NCI-H2196 treated with DMSO at 0.1 percent for 48 hours (cell line): ENCODE data around the gene ZPBP2.
"Not testable (repeated sequence)": the region's sequence is repeated elsewhere in the genome, so short reads cannot be mapped to it uniquely, and the experiment has no call there.

Experiments used
- DNase-seq: peaks from one replicate; lab custom pipeline; 2025; ENCODE audit not compliant: unreplicated experiment; lab: John Stamatoyannopoulos, UW

Gene ZPBP2, protein sequence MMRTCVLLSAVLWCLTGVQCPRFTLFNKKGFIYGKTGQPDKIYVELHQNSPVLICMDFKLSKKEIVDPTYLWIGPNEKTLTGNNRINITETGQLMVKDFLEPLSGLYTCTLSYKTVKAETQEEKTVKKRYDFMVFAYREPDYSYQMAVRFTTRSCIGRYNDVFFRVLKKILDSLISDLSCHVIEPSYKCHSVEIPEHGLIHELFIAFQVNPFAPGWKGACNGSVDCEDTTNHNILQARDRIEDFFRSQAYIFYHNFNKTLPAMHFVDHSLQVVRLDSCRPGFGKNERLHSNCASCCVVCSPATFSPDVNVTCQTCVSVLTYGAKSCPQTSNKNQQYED

DNA sequence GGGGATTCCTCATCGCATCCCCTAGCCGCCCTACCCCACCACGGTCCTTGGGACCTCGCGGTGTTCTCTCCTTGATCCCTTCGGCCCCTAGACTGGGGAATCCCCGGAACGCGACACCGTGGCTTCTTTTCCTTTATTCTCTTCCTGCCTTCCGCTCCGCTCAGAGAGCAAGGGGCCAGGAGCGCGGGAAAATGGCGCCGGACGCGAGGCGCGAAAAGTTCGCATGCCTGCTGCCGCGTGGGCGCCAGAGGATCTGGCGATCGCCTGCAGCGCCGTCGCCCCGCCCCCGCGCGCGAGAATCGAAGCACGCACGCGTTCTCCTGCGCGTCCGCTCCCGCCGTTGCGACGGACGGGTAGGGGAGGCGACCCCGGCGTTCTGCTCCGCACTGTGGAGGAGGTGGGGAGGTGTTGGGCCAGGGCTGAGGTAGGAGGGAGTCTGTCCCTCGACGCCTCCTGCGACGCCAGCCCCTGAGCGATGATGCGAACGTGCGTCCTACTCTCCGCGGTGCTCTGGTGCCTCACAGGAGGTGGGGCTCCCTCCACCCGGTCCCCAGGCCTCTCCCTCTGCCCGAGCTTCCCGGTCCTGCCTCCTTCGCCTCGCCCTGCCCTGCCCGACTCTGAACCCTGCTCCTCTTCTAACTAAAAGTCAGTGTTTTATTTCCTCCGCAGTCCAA, at the start of gene ZPBP2:
Gene ZPBP2, plus strand, starts transcription at position 323 of the 674 bp plus-strand sequence. Its CDS starts 153 bp downstream, at position 476.
- no peak for DNase-seq

- no peak for DNase-seq
Observed at GRCh38 chr17:39818358-39819000, 49.5 kb upstream of the ZPBP2 start.

DNA sequence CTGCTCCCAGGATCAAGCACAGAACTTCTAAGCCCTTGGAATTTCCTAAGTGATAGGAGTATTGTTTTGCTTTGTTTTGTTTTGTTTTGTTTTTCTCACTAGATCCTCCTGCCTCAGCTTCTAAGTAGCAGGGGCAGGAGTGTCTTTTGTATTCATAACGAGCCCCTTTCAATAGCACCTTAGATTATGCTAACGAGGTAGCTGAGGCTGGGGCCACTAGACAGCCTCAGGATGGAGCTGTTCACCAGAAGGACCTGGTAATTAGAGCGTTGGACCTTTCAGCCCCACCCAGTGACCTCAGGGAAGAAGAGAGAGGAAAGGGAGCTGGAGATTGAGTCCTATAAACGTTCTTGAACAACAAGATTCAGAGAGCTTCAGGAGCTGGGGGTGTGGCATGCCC, 47.5 kb upstream of the ZPBP2 start:
- DNase-seq, result no peak

DNA sequence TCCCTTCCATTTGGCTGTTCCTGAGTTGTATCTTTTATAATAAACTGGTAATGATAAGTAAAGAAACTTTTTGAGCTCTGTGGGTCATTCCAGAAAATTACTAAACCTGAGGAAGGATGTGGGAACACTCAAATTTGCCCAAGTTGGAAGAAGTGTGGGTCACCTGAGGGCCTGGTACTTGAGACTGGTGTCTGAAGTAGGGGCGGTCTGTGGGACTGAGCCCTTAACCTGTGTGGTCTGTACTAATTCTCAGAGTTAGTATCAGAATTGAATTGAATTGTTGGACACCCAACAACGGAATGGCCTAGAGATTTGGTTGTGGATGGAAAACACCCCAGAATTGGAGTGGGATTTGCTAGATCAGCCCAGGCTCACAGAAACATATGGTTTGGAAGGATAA, 47.0 kb upstream of the ZPBP2 start:
- no peak for DNase-seq

GRCh38 chr17:39822051-39822451, 46.0 kb upstream of the ZPBP2 start:
- DNase-seq, result no peak

DNA sequence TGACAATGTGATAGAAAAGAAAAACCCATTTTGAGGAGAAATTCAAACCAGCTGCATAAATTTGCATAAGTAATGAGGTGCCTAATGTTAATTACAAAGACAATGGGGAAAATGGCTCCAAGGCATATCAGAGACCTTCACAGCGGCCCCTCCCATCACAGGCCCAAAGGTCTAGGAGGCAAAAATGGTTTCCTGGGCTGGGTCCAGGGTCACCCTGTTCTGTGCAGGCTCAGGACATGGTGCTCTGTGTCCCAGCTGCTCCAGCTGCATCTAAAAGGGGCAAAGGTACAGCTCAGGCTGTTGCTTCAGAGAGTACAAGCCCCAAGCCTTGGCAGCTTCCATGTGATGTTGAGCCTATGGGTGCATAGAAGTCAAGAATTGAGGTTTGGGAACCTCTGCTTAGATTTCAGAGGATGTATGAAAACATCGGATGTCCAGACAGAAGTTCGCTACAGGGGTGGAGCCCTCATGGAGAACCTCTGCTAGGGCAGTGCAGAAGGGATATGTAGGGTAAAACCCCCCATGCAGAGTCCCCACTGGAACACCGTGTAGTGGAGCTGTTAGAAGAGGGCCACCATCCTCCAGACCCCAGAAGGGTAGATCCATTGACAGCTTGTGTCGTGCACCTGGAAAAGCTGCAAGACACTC, 44.5 kb upstream of the ZPBP2 start:
- no peak for DNase-seq

DNA sequence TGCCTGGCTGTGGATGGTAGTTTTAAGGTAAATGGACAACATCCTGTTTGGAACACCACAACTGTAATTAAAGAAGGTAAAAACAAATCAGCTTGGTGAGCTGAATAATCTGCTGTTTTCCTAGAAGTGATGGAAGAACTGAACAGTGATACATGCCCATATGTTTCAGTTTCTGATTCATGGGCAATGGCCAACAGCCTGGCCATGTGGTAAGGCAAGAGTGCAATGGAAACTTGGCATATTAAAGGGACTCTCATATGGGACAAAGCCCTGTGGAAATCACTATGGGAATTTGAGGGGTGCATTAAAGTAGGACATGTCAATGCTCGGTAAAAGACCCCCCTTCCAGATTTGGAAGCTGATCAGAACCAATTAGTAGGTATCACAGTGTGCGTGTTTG, 41.7 kb upstream of the ZPBP2 start:
- no peak for DNase-seq

- no peak for DNase-seq
Observed at GRCh38 chr17:39828443-39828842, 39.6 kb upstream of the ZPBP2 start.

- no peak for DNase-seq
Observed at GRCh38 chr17:39831588-39831987, 36.4 kb upstream of the ZPBP2 start.

DNA sequence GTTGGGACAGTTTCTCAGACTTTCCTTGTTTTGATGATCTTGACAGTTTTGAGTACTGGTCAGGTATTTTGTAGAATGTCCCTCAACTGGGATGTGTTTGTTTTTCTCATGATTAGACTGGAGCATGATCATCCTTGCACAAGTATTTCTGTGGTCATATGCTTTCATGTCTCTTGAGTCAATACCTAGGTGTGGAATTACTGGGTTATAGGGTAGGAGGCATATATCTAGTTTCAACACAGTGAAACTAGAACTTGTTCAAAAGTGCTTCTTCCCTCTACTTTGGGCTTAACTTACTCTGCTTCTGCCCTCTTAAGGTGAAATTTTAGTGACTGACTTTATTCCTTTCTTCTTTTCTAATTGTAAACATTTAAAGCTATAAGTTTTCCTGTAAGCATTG, 34.0 kb upstream of the ZPBP2 start:
- no peak for DNase-seq

DNA sequence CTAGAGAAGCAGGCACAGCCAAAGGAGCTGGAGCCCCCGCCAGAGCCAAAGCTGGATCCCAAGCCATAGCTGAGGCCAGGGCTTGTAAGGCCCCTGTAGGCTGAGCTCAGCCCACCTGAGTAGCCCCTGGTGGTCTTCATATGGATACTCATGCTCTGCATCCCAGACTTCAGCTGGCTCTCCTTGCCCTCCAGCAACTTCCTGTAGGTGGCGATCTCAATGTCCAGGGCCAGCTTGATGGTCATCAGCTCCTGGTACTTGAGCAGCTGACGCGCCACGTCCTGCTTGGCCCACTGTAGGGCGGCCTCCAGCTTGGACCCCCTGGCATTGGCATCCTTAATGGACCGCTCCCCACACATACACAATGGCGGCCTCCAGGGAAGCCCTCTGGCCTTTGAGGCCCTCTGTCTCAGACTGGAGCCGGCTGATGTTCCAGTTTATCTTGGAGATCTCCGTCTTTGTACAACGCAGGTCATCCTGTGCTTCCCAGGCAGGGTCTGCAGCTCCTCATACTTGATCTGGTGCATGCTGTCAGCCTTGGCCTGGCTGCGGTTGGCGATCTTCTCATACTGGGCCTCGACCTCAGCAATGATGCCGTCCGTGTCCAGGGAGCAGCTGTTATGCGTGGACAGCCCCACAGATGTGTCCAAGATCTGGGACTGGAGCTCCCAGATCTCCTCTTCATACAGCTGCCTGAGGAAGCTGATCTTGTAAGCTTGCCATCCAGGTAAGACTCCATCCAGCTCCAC, 32.8 kb upstream of the ZPBP2 start:
- DNase-seq, result no peak

- no peak for DNase-seq
Observed at GRCh38 chr17:39836117-39836516, 31.9 kb upstream of the ZPBP2 start.

DNA sequence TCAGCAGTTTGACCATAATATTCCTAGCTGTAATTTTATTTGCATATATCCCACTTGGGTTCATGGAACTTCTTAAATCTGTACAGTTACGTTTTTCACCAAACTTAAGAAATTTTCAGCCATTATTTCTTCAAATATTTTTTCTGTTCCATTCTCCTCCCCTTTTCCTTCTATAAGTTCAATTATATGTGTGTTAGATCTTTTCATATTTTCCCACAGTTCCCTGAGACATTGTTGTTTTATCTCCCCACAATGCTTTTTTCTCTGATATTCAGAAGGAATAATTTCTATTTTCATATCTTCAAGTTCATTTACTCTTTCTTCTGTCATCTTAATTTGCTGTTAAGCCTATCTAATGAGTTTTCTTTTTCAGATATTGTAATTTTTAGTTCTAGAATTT, 29.9 kb upstream of the ZPBP2 start:
- DNase-seq, result no peak

GRCh38 chr17:39838784-39839183, 29.2 kb upstream of the ZPBP2 start:
- no peak for DNase-seq

GRCh38 chr17:39841134-39841683, 26.8 kb upstream of the ZPBP2 start:
- no peak for DNase-seq

DNA sequence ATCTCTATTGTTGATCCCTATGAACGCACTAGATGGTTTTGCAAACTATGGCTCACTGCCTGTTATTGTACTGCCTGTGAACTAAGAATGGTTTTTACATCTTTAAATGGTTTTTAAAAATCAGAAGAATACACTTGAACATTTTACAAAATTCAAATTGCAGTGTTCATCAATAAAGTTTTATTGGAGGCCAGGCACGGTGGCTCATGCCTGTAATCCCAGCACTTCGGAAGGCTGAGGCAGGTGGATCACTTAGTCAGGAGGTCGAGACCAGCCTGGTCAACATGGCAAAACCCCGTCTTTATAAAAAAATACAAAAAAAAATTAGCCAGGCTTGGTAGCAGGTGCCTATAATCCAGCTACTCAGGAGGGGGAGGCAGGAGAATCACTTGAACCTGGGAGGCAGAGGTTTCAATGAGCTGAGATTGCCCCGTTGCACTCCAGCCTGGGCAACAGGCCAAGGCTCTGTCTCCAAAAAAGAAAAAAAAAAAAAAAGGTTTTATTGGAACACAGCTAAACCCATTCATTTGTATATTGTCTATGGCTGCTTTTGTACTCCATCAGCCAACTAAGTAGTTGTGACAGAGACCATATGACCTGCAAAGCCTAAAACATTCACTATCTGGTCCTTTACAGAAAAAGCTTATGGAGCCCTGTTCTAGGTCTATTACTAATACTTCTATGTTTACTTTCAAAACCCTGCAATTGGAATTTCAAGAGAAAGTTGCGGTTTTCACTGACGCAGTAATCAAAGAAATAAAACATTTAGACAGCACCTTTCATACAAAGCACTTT, 22.8 kb upstream of the ZPBP2 start:
- no peak for DNase-seq

- DNase-seq, result no peak
Observed at GRCh38 chr17:39846205-39846604, 21.8 kb upstream of the ZPBP2 start.

DNA sequence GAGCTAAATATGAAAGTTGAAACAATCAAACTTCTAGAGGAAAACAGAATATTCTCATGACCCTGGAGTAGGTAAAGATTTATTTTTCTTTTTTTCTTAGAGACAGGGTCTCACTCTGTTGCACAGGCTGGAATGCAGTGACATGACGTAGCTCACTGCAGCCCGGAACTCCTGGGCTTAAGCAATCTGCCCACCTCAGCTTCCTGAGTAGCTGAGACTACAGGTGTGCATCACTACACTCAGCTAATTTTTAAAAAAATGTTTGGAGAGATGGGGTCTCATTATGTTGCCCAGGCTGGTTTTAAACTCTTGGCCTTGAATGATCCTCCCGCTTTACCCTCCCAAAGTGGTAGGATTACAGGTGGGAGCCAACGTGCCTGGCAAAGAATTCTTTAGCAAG, 19.4 kb upstream of the ZPBP2 start:
- DNase-seq, result no peak

DNA sequence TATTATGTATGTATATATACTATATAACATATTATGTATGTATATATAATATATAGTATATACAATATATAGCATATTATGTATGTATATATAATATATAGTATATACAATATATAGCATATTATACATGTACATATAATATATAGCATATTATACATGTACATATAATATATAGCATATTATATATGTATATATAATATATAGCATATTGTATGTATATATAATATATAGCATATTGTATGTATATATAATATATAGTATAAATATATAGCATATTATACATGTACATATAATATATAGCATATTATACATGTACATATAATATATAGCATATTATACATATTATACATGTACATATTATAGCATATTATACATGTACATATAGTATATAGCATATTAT, 17.8 kb upstream of the ZPBP2 start:
- DNase-seq, result not testable (repeated sequence)

DNA sequence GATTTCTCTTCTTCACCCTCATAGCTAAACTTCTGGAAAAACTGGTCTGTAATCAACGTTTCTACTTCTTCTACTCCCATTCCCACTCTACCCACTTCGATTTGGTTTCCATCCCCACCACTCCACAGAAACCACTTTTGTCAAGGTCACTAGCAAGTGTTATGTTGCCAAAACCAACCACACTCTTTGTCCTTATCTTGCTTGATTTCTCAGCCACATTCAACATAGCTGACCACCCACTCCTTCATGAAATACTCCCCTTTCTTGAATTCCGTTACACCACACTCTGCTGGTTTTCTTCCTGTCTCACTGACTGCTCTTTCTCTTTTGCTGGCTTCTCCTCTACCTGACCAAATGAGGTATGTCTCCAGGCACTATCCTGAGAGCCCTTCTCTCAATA, 15.8 kb upstream of the ZPBP2 start:
- DNase-seq, result no peak
